Right cardiac atrium (tissue), 5 donors: Measurements from ENCODE around the gene SPEF1. TPM values are rescaled to one million over a fixed set of nuclear protein-coding genes. Genes with fewer than 3 reads are reported as not detected.

Experiments used
- ATAC-seq, 2 donors: fragments of 200-7000 bp; cut with Tn5 transposase; one replicate each; pipeline versions ENCODE4 v1.8.0 to v1.9.1; 2020; ENCODE audit warnings: moderate library complexity in 2 of 2, mild to moderate bottlenecking in 1 of 2
- DNase-seq, 3 donors: peaks; one replicate each; pipeline ENCODE4 v3.0.0-alpha.2; 2020
- H3K27ac ChIP-seq: one replicate; pipeline ENCODE4 v1.5.1; 2013; ENCODE audit warnings: mild to moderate bottlenecking, low read length, control low read depth, moderate library complexity
- H3K27me3 ChIP-seq: one replicate; pipeline ENCODE4 v1.6.1; 2013; ENCODE audit not compliant: control insufficient read depth, insufficient read depth
- H3K4me1 ChIP-seq: one replicate; pipeline ENCODE4 v1.6.1; 2013; ENCODE audit warnings: low read length; ENCODE audit not compliant: control insufficient read depth, insufficient read depth
- H3K4me3 ChIP-seq: one replicate; pipeline ENCODE4 v1.5.1; 2013; ENCODE audit warnings: low read length, control low read depth
- H3K9me3 ChIP-seq: one replicate; pipeline ENCODE4 v1.6.1; 2013; ENCODE audit warnings: low read length; ENCODE audit not compliant: control insufficient read depth
- WGBS: extraction: QIAGEN DNeasy Blood & Tissue Kit; methylation state at CpG from one replicate; pipeline ENCODE4 v1.1.7; 2013; 5-methylcytosine and 5-hydroxymethylcytosine counted together
- intact Hi-C, 4 donors: fragments of 100-400 bp; cut with DNase I; formaldehyde crosslinking; loops; one replicate each; pipeline versions ENCODE4 v1.11.0 to v1.14.0; 2022 to 2023
- polyA plus RNA-seq: library from polyadenylated mRNA; stranded (reverse); fragments of 200-250 nt; gene quantifications from one replicate; pipeline ENCODE4 v1.2.3, GENCODE V29; 2013
- total RNA-seq, 4 donors: library from RNA; stranded (reverse); fragmentation: NEBNext Ultra II Directional; extraction: Animal tissue kit (Norgen Biotek cat#: 25700); gene quantifications; one replicate each; pipeline ENCODE4 v1.2.1, GENCODE V29; 2021
- donor health status: healthy with polysubstance abuse.
- donor health status: DM: no; HTN: yes; CAD: no.
- donor health status: DM: no; HTN: no; CAD: no.
- donor health status: DM: no; HTN: yes; CAD: no; lungs with severe emphysema.
- donor health status: DM: yes; HTN: yes; CAD: no.

SPEF1 gene
- total and polyA plus RNA-seq, 5 donors, result 0.07 to 0.50 TPM; not detected in 3

- WGBS, result 2% methylated on average over 70 of the region's 70 CpGs
- H3K4me3 ChIP-seq, result peak within 1 kb of the TSS; percentile 87
- H3K27ac ChIP-seq, result peak within 1 kb of the TSS; percentile 65
- no peaks in the 10 kb centered on the region for H3K27me3 ChIP-seq
- H3K9me3 ChIP-seq, result no peaks in the 10 kb centered on the region
- ATAC-seq (peak; percentile 91 to 92), DNase-seq (peak; percentile 89 to 97 (median 97))
- H3K4me1 ChIP-seq, result peaks cover 11% of the 10 kb centered on the region
- intact Hi-C loops, result loop anchor here in 2 of 4 donors (5.0 kb wide), 1 partner anchor 36 kb away; the partner anchor contains the start of gene AP5S1 (in 2 of the 2)
Measured at GRCh38 chr20:3786665-3787323, 5.5 kb upstream of the SPEF1 start, which contains the start of gene CENPB. Gene CENPB, minus strand, starts transcription at chr20:3786740. Its CDS starts 257 bp downstream, at chr20:3786483.

- Histone ChIP-seq H3K27ac (peak overlapping the region; percentile 65), H3K4me3 (peak overlapping the region; percentile 87), H3K9me3 (no peaks in the 10 kb centered on the region), H3K4me1 (peaks cover 11% of the 10 kb centered on the region), H3K27me3 (no peaks in the 10 kb centered on the region)
- intact Hi-C loops, result loop anchor here in 2 of 4 donors (5.0 kb wide), 1 partner anchor 36 kb away; the partner anchor contains the start of gene AP5S1 (in 2 of the 2)
- peak; percentile 52 to 85 (median 85) for DNase-seq
- peak; percentile 4 to 9 for ATAC-seq
- under 1% methylated on average over 35 of the region's 35 CpGs for WGBS
Measured at GRCh38 chr20:3786126-3786484, 4.9 kb upstream of the SPEF1 start.

- peak; percentile 1 to 9 for ATAC-seq
- intact Hi-C loops, result loop anchor here in 3 of 4 donors (2.0 to 5.0 kb wide), 2 partner anchors 35 to 37 kb away; partner anchors contain the start of gene AP5S1 (in 3 of the 3)
- H3K27ac ChIP-seq, result peak overlapping the region; percentile 65
- whole genome bisulfite sequencing, result 21% methylated on average over 79 of the region's 79 CpGs
- peaks cover 11% of the 10 kb centered on the region for H3K4me1 ChIP-seq
- H3K27me3 ChIP-seq, result no peaks in the 10 kb centered on the region
- no peaks in the 10 kb centered on the region for H3K9me3 ChIP-seq
- H3K4me3 ChIP-seq, result peak overlapping the region; percentile 87
- peak; percentile 46 to 78 (median 77) for DNase-seq
Measured at GRCh38 chr20:3785240-3786125, 4.2 kb upstream of the SPEF1 start.

DNA sequence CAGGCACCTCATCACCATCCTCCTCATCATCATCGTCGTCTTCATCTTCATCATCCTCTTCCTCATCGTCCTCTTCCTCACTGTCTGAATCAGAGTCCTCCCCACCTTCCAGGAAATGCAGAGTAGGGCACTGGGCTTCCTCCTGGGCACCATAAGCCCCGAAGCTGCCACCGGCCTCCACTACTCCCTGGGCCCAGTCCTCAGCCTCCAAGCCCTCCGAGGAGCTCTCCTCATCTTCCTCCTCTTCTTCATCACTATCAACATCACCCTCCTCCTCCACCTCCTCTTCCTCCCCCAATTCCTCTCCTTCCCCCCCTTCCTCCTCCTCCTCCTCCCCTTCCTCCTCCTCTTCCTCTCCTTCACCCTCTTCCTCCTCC, 3.6 kb upstream of the SPEF1 start:
- Histone ChIP-seq H3K4me3 (no peak overlapping the region), H3K27ac (no peak overlapping the region), H3K27me3 (no peaks in the 10 kb centered on the region), H3K4me1 (peaks cover 11% of the 10 kb centered on the region), H3K9me3 (no peaks in the 10 kb centered on the region)
- DNase-seq, result no peak
- 66% methylated on average over 6 of the region's 6 CpGs for WGBS
- intact Hi-C loops, result loop anchor here in 3 of 4 donors (2.0 to 5.0 kb wide), 2 partner anchors 36 to 37 kb away; partner anchors contain the start of gene AP5S1 (in 3 of the 3)
- ATAC-seq, result no peak

GRCh38 chr20:3784216-3784853, 3.1 kb upstream of the SPEF1 start:
- Histone ChIP-seq H3K4me1 (peaks cover 11% of the 10 kb centered on the region), H3K27me3 (no peaks in the 10 kb centered on the region), H3K9me3 (no peaks in the 10 kb centered on the region), H3K4me3 (no peak overlapping the region), H3K27ac (no peak overlapping the region)
- DNase-seq, result peak; percentile 25 to 66 (median 50)
- intact Hi-C loops, result loop anchor here in 1 of 4 donors (2.0 kb wide), 1 partner anchor 36 kb away; the partner anchor contains the start of gene AP5S1
- no peak for ATAC-seq
- 73% methylated on average over 17 of the region's 17 CpGs for WGBS

- Histone ChIP-seq H3K27me3 (no peaks in the 10 kb centered on the region), H3K27ac (no peak overlapping the region), H3K4me3 (no peak overlapping the region), H3K4me1 (peaks cover 11% of the 10 kb centered on the region), H3K9me3 (no peaks in the 10 kb centered on the region)
- intact Hi-C loops, result loop anchor here in 1 of 4 donors (2.0 kb wide), 1 partner anchor 37 kb away; the partner anchor contains the start of gene AP5S1
- no peak for ATAC-seq
- WGBS, result 64% methylated on average over 10 of the region's 10 CpGs
- peak in 2 of 3 donors; percentile 9 to 40 for DNase-seq
Measured at GRCh38 chr20:3783511-3784195, 2.4 kb upstream of the SPEF1 start.

GRCh38 chr20:3783068-3783489, 1.8 kb upstream of the SPEF1 start:
- Histone ChIP-seq H3K27ac (no peak overlapping the region), H3K4me3 (no peak overlapping the region), H3K9me3 (no peaks in the 10 kb centered on the region), H3K27me3 (no peaks in the 10 kb centered on the region), H3K4me1 (peaks cover 11% of the 10 kb centered on the region)
- intact Hi-C loops, result no loop called here
- ATAC-seq, result no peak
- DNase-seq, result peak in 2 of 3 donors; percentile 8 to 18
- 69% methylated on average over 2 of the region's 2 CpGs for WGBS

DNA sequence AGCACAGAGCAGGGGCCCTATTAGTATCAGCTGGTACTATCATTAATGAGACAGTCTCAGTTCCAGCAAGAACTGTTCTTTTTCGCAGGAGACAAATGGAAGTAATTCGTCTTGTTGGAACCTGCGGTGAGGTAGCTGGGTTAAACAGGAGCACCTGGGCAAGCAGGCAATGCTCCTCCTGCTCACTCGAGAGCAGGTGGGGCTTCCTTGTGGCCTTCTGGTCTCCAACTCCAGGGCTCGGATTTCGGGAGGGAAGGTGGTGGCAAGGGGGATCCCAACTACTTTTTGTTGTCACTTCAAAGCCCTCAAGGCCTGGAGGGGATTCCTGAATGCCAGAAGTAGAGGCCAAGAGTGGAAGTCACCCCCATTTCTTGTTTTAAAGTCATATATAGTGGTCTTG, 1.3 kb upstream of the SPEF1 start:
- H3K4me1 ChIP-seq, result peaks cover 11% of the 10 kb centered on the region
- ATAC-seq (no peak), DNase-seq (no peak)
- H3K27me3 ChIP-seq, result no peaks in the 10 kb centered on the region
- intact Hi-C loops, result no loop called here
- no peaks in the 10 kb centered on the region for H3K9me3 ChIP-seq
- 86% methylated on average over 6 of the region's 6 CpGs for WGBS
- no peak overlapping the region for H3K27ac ChIP-seq
- no peak overlapping the region for H3K4me3 ChIP-seq

DNA sequence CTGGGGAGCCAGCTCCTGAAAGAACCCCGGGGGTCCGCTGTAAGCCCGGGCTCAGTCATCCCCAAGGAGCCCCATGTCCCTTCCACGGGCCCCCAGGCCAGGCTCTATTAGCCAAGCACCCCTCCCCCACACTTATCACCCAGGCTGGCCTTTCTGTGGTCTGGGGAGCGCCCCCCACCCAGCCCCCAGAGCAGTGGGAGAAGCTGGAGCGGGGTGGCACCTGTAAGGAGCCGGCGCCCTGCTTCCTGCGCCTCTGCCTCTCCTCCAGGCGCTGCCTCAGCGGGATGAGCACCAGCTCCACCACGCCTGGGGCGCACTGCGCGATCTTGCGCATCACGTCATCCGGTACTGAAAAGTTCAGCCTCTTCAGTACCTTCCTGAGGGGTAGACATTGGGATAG, 2.3 kb downstream of the SPEF1 start:
- Histone ChIP-seq H3K27me3 (no peaks in the 10 kb centered on the region), H3K4me3 (no peak overlapping the region), H3K27ac (no peak overlapping the region), H3K9me3 (no peaks in the 10 kb centered on the region), H3K4me1 (no peaks in the 10 kb centered on the region)
- DNase-seq, result peak in 2 of 3 donors; percentile 13 to 42
- 27% methylated on average over 18 of the region's 18 CpGs for WGBS
- intact Hi-C loops, result no loop called here
- ATAC-seq, result no peak
